ENCODE results near the gene KCNG1.

The KCNG1 gene

GRCh38 chr20:51011479-51011878 is 11.4 kb downstream of the KCNG1 start:
- no peak for DNase-seq

DNA sequence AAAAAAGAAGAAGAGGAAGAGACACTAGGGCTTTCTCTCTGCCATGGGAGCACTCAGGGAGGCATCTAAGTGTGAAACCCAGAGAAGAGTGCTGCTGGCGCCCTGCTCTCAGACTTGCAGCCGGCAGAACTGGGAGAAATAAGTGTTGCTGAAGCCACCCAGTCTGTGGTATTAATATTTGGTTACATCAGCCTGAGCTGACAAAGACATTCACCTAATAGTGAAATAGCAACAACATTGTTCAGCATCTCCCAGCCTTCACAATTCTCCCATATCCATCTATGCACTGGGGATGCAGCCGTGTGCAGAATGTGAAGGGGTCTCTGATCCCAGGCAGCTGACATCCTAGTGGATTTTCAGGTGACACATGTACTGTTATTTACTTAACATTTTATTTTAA is 12.0 kb downstream of the KCNG1 start:
- no peak for DNase-seq

DNA sequence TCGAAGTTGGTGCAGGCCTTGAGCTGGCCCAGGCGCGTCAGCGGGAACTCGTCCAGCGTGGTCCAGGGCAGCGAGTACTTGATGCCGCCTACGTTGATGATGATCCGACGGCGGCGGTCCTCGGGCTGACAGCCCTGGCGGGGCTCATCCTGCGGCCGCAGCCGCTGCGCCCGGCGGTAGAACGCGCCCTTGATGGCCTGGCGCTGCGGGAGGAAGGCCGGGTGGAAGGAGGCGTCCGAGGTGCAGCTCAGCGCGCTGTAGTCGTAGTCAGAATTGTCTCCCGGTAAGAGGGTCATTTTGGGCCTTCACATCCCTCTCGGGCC is 12.9 kb downstream of the KCNG1 start:
- DNase-seq, result no peak

GRCh38 chr20:51009303-51010042 is 13.4 kb downstream of the KCNG1 start:
- no peak for DNase-seq

DNA sequence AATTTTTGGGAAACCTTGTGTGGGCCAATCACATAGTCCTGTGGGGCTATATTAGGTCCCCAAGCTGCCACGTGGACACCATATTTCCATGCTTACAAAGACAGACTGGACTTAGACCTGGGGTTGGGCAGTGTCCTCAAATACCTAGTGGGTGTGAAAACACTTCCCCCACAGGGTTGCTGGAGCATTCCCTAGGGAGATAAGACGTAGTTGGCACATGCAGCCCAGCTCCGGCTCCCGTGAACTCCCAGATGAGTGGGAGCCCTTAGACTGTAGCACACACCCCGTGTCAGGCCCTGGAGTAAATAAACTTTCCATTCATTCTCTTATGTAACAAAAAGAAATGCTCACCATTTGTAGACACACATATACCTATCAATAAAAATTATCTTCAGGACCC is 14.2 kb downstream of the KCNG1 start:
- no peak for DNase-seq

GRCh38 chr20:51005214-51005613 is 17.7 kb downstream of the KCNG1 start:
- DNase-seq, result no peak

DNA sequence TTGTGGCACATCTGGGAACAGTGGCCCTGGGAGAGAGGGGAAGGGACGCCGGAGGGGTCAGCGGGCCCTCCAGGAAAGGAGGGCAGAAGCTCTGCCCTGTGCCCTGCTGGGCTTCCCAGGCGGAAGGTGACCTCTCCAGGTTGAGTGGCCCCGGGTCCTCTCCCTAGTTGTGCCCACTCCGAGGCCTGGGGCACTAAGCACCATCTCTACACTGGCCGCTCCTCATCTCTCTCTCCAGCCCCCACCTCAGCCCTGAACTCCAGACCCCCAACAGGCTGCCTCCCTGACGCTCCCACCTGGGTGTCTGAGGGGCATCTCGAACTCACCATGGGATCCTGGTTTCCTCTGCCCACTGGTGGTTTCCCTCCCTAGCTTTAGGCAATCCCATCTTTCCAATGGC is 18.1 kb downstream of the KCNG1 start:
- DNase-seq, result no peak

DNA sequence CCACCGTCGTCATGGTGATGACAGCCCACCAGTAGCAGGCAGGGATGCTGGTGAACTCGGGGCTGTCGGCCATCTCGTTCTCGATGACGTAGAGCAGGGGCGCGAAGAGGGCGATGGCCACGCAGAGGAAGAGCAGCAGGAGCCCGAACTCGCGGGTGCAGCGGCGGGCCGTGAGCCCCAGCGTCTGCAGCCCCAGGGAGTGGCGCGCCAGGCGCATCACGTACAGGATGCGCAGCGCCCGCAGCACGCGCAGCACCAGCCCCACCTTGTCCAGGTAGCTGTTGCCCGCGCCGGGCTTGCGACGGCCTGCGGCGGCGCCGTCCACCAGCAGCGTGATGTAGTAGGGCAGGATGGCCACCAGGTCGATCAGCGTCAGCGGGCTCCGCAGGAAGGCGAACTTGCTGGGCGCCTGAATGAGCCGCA is 18.6 kb downstream of the KCNG1 start:
- DNase-seq, result no peak

DNA sequence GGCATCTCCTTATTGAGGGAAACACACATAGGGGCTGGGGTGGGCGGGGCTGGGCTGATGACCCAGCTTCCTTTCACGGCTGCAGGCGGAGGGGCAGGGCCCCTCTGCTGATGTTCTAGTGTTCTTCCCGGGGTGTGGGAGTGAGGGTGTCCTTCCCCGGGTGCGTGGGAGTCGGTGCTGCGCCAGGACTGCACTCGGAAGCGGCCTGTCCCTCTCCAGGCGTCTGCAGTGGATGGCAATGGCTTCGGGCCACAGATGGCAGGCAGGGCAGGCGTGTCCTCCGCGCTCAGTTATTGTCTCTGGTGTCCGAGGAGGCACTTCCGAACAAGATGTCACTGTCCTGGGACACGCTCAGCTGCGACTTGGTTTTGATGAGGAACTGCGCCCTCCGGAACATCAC is 19.2 kb downstream of the KCNG1 start:
- DNase-seq, result no peak

- DNase-seq, result no peak
Observed at GRCh38 chr20:51002633-51003032, 20.3 kb downstream of the KCNG1 start.

DNA sequence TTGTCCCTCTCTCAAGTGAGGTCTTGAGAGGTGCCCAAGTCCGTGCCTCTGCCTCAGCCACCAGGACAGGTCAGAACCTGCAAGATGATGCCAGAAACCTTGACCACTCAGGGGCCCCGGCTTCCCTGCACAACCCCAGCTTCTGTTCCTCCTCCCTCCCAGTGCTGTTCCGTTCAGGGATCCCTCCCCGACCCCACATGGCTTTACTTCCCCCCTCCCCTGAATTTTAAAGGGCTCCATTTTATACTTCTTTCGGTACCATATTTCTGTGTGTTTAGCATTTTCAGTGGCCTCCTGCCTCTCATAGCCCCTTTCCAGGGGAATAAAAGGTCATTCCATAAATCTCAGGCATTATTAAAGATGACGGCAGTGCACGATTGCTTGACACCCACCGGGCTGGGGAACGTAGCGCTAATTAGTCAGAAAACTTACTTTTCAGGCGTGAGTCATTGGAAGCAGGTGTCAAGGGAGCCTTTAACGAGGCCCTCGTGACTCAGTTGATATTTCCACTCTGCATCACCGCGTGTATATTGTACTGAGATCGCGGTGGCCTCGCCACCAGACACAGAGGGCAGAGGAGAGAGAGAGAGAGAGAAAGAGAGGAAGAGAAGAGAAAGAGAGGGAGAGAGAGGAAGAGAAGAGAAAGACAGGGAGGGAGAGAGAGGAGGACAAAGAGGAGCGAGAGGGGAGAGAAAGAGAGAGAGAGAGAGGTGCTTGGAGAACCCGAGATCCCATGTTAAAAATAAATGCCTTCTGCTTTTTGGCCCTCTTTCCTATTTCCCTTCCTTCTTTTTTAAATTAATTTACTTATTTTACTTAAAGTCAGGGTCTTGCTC is 21.3 kb downstream of the KCNG1 start:
- no peak for DNase-seq

- DNase-seq, result no peak
Observed at GRCh38 chr20:50999355-50999754, 23.6 kb downstream of the KCNG1 start.

- DNase-seq, result no peak
Observed at GRCh38 chr20:50996901-50997865, 25.7 kb downstream of the KCNG1 start.

GRCh38 chr20:50995506-50995905 is 27.4 kb downstream of the KCNG1 start:
- DNase-seq, result no peak

DNA sequence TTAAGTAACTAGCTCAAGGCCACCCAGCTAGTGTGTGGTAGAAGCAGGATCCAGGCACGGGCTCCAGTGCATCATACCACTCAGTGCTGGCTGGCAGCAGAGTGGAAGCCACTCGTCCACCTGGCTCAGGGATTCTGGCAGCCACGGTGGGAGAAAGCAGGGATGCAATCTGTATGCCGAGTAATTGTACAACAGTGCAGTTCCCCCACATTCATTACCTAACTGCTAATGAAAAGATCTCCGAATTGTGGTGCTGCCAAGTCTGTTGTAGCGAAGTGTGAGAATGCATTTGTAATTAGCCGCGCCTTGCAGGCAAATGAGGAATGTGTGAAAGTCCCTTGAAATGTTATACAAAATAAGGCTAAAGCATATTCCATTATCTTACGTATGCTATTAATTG is 29.0 kb downstream of the KCNG1 start:
- DNase-seq, result no peak

- DNase-seq, result no peak
Observed at GRCh38 chr20:50992733-50993457, 30.0 kb downstream of the KCNG1 start.

DNA sequence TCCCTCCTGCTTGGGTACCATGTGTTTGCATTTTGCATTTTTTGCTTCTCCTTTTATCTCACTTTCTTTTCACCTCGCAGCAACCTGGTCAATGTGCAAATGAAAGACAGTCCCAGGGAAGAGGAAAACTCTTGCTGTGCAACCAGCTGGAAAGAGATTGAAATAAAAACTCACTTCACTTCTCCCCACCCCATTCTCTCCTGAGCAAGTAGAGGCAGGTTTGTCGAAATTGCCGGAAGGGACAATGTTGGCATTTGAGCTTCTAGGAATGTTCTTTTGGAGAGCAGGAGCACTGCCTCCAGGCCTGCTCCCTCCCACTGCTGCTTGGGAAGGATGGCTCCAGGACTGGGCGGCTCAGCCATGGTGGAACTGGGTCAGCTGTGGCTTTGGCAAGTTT is 30.6 kb downstream of the KCNG1 start:
- DNase-seq, result no peak

GRCh38 chr20:50991076-50991475 is 31.8 kb downstream of the KCNG1 start:
- DNase-seq, result no peak

DNA sequence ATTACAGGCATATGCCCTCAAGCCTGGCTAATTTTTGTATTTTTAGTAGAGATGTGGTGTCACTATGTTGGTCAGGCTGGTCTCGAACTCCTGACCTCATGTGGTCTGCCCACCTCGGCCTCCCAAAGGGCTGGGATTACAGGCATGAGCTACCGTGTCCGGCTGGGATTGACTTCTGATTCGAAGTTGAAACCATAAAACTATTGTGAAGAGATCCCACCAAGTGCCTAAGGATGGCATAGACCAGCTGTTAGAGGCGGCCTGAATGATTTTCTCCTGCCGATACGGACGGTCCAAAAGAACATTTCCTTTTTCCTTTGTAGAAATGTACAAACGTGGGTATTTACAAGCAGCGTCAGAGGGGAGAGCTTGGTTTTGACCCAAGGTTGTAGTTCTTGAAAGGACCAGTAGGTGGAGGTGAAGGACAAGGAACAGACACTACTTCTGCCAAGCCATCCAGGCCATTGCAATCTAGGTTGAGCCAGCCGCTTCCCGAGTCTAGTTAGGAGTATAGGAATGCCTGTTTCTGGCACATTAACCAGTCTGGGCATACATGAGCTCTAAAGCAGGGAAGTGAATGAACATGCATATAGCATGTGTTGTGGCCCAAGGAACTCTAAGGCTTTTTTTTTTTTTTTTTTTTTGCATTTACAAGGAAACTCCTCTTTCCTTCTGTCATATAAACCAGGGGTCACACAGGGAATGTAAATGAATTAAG is 35.3 kb downstream of the KCNG1 start:
- DNase-seq, result peak; percentile 82

GRCh38 chr20:50983321-50983720 is 39.6 kb downstream of the KCNG1 start:
- no peak for DNase-seq

GRCh38 chr20:50982363-50982762 is 40.5 kb downstream of the KCNG1 start:
- DNase-seq, result peak; percentile 41

GRCh38 chr20:50981714-50982048 is 41.2 kb downstream of the KCNG1 start:
- no peak for DNase-seq
